Measurements from ENCODE around the gene RAD51AP2. TPM values are rescaled to one million over a fixed set of nuclear protein-coding genes. Genes with fewer than 3 reads are reported as not detected.

The RAD51AP2 gene
- total and polyA plus RNA-seq, 2 of the 13 experiments (the other 11 are each of a cell fraction or from before 2014, with no cell fraction given): 0.11 to 0.12 TPM

DNA sequence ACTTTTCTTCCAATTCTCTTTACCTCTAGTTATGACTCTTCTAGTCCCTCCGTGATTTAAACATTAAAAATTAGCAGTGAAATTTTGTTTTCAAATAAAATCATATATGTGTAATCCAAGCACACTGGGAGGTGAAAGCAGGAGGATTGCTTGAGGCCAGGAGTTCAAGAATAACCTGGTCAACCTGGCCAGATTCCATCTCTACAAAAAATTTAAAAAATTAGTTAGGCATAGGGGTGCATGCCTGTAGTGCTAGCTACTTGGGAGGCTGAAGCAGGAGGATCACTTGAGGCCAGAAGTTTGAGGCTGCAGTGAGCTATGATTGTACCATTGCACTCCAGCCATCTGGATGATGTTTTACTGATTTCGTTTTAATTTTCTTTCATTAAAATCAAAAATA is 15.3 kb upstream of the RAD51AP2 start:
- ChIA-PET CTCF (ENCODE audit: low intra/inter-chr PET ratio, low total read pairs) (no interaction called here), POLR2A (no interaction called here)
- Histone ChIP-seq H4K20me1 (ENCODE audit: insufficient read depth, low read length) (no peaks in the 10 kb centered on the region), H3K27me3 (ENCODE audit: control insufficient read depth in 1 of 2, insufficient read depth in 2 of 2, low read length in 2 of 2) (no peaks in the 10 kb centered on the region; a peak in 1 of 5 replicates), H3K4me1 (ENCODE audit: insufficient read depth, low read length) (peaks cover 12% of the 10 kb centered on the region), H3K4me2 (ENCODE audit: low read depth, low read length) (no peak overlapping the region), H3K9me3 (ENCODE audit: low read length) (no peaks in the 10 kb centered on the region), H3K27ac (ENCODE audit: extremely low read length, insufficient read depth, low read length) (no peak overlapping the region), H3K36me3 (replicated peaks in 1 of 2; ENCODE audit: control insufficient read depth in 1 of 2, insufficient read depth in 2 of 2, low read length in 2 of 2) (no peaks in the 10 kb centered on the region), H2AFZ (ENCODE audit: low read length) (no peak overlapping the region), H3K4me3 (replicated peaks in 1 of 3; ENCODE audit: insufficient read depth in 1 of 3, low read depth in 2 of 3, low read length in 3 of 3) (no peak overlapping the region), H3K79me2 (ENCODE audit: insufficient read depth, low read length) (no peaks in the 10 kb centered on the region), H3K9ac (ENCODE audit: insufficient read depth, low read depth, low read length) (no peak overlapping the region)
- in situ Hi-C loops (cut with HindIII; ENCODE audit: extremely low pct_ligation_motif_present, low pct_unique_long_range_greater_than_20kb): no loop called here
- WGBS (ENCODE audit: low lambda C conversion rate): 52% methylated on average over 2 of the region's 2 CpGs
- FAIRE-seq (no peak), DNase-seq (ENCODE audit: low spot score) (no peak), ATAC-seq (no peak)
- intact Hi-C loops (cut with micrococcal nuclease; ENCODE audit: unreplicated experiment): no loop called here
- no TSS peak for BruUV-seq (replicated peaks)
- TF ChIP-seq, protein P1, sequence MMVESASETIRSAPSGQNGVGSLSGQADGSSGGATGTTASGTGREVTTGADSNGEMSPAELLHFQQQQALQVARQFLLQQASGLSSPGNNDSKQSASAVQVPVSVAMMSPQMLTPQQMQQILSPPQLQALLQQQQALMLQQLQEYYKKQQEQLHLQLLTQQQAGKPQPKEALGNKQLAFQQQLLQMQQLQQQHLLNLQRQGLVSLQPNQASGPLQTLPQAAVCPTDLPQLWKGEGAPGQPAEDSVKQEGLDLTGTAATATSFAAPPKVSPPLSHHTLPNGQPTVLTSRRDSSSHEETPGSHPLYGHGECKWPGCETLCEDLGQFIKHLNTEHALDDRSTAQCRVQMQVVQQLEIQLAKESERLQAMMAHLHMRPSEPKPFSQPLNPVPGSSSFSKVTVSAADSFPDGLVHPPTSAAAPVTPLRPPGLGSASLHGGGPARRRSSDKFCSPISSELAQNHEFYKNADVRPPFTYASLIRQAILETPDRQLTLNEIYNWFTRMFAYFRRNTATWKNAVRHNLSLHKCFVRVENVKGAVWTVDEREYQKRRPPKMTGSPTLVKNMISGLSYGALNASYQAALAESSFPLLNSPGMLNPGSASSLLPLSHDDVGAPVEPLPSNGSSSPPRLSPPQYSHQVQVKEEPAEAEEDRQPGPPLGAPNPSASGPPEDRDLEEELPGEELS (CRISPR knock-in tag; IDR thresholded peaks at IDR 0.05): no peak
- TF ChIP-seq ERF (CRISPR knock-in tag; IDR thresholded peaks at IDR 0.05) (no peak), KAT2B (IDR thresholded peaks at IDR 0.05; ENCODE audit: borderline replicate concordance, low read depth, low read length) (no peak)

DNA sequence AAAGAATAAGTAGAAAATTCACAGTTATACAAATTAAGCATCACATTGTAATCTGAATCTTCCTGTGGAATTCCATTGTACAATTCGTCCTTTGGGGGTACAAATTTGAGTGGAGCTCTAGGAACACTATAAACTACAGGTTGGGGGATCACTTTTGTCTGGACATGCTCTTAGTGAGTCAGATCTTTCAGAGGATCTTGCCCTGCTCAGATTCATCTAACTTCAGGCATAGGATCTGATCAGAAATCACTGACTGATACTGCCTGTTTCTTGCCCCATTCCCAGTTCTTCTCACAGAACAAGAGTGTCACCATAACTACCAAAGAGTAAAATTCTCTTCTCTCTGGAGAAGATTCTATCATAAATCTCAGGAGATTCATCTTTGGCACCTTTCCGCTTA is 11.5 kb upstream of the RAD51AP2 start:
- POLR2A ChIA-PET: no interaction called here

More for the DNA sequence above, 11.5 kb upstream of the RAD51AP2 start:
- H3K4me1 ChIP-seq (ENCODE audit: insufficient read depth, low read length): no peaks in the 10 kb centered on the region
- no peak for DNase-seq (ENCODE audit: low spot score)
- H3K9me3 ChIP-seq (ENCODE audit: low read length): no peaks in the 10 kb centered on the region
- TF ChIP-seq RNF2 (conservative IDR thresholded peaks at IDR 0.05; ENCODE audit: low read depth): no peak
- TF ChIP-seq, protein P2, sequence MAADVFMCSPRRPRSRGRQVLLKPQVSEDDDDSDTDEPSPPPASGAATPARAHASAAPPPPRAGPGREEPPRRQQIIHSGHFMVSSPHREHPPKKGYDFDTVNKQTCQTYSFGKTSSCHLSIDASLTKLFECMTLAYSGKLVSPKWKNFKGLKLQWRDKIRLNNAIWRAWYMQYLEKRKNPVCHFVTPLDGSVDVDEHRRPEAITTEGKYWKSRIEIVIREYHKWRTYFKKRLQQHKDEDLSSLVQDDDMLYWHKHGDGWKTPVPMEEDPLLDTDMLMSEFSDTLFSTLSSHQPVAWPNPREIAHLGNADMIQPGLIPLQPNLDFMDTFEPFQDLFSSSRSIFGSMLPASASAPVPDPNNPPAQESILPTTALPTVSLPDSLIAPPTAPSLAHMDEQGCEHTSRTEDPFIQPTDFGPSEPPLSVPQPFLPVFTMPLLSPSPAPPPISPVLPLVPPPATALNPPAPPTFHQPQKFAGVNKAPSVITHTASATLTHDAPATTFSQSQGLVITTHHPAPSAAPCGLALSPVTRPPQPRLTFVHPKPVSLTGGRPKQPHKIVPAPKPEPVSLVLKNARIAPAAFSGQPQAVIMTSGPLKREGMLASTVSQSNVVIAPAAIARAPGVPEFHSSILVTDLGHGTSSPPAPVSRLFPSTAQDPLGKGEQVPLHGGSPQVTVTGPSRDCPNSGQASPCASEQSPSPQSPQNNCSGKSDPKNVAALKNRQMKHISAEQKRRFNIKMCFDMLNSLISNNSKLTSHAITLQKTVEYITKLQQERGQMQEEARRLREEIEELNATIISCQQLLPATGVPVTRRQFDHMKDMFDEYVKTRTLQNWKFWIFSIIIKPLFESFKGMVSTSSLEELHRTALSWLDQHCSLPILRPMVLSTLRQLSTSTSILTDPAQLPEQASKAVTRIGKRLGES (CRISPR knock-in tag; IDR thresholded peaks at IDR 0.05; ENCODE audit: borderline replicate concordance): no peak
- no peak for TF ChIP-seq ELF1 (CRISPR knock-in tag; IDR thresholded peaks at IDR 0.05)
- TF ChIP-seq MEF2D (CRISPR knock-in tag; IDR thresholded peaks at IDR 0.05): no peak
- no peak overlapping the region for H3K4me2 ChIP-seq (ENCODE audit: low read depth, low read length)
- H2AFZ ChIP-seq (ENCODE audit: low read length): no peak overlapping the region
- BruUV-seq (replicated peaks): no TSS peak
- H3K79me2 ChIP-seq (ENCODE audit: insufficient read depth, low read length): no peaks in the 10 kb centered on the region
- H3K9ac ChIP-seq (ENCODE audit: insufficient read depth, low read depth, low read length): no peak overlapping the region
- no peaks in the 10 kb centered on the region for H3K36me3 ChIP-seq (replicated peaks in 1 of 2; ENCODE audit: control insufficient read depth in 1 of 2, insufficient read depth in 2 of 2, low read length in 2 of 2)
- CTCF ChIA-PET (ENCODE audit: low intra/inter-chr PET ratio, low total read pairs): no interaction called here
- no peak overlapping the region for H3K4me3 ChIP-seq (replicated peaks in 1 of 3; ENCODE audit: insufficient read depth in 1 of 3, low read depth in 2 of 3, low read length in 3 of 3)
- H4K20me1 ChIP-seq (ENCODE audit: insufficient read depth, low read length): no peaks in the 10 kb centered on the region
- ATAC-seq: no peak
- no peak overlapping the region for H3K27ac ChIP-seq (ENCODE audit: extremely low read length, insufficient read depth, low read length)
- 65% methylated on average over 2 of the region's 2 CpGs for WGBS (ENCODE audit: low lambda C conversion rate)
- intact Hi-C loops (cut with micrococcal nuclease; ENCODE audit: unreplicated experiment) (no loop called here), in situ Hi-C loops (cut with HindIII; ENCODE audit: extremely low pct_ligation_motif_present, low pct_unique_long_range_greater_than_20kb) (no loop called here)
- no peak for FAIRE-seq
- no peaks in the 10 kb centered on the region for H3K27me3 ChIP-seq (ENCODE audit: control insufficient read depth in 1 of 2, insufficient read depth in 2 of 2, low read length in 2 of 2)

Measured in HepG2 (cell line).